Smooth muscle cell (in vitro differentiated cells): ENCODE measurements around the gene AQP6. TPM values are rescaled to one million over a fixed set of nuclear protein-coding genes. Genes with fewer than 3 reads are reported as not detected.

Experiments
- DNase-seq: peaks from one replicate; lab custom pipeline; 2025; ENCODE audit not compliant: unreplicated experiment; lab: John Stamatoyannopoulos, UW
- H2AFZ ChIP-seq: fragments of 200-600 bp; sonication (generic); 2 replicates; pipeline ENCODE4 v1.6.0; 2016; ENCODE audit warnings: antibody characterized with exemption, low read depth, mild to moderate bottlenecking
- H3F3A ChIP-seq: fragments of 200-600 bp; sonication (generic); 2 replicates; pipeline ENCODE4 v1.6.0; 2017; ENCODE audit warnings: antibody characterized with exemption, low read depth
- H3K27ac ChIP-seq: fragments of 200-600 bp; sonication (generic); 2 replicates; pipeline ENCODE4 v1.5.1; 2016; ENCODE audit warnings: low read depth, mild to moderate bottlenecking
- H3K27me3 ChIP-seq: fragments of 200-600 bp; sonication (generic); 2 replicates; pipeline ENCODE4 v1.6.1; 2016; ENCODE audit warnings: low read depth, mild to moderate bottlenecking
- H3K36me3 ChIP-seq: fragments of 200-600 bp; sonication (generic); 2 replicates; pipeline ENCODE4 v1.5.1; 2016; ENCODE audit warnings: low read depth
- H3K4me1 ChIP-seq: fragments of 200-600 bp; sonication (generic); 2 replicates; pipeline ENCODE4 v1.5.1; 2016; ENCODE audit warnings: low read depth
- H3K4me2 ChIP-seq: fragments of 200-600 bp; sonication (generic); 2 replicates; pipeline ENCODE4 v1.6.0; 2016; ENCODE audit warnings: mild to moderate bottlenecking
- H3K4me3 ChIP-seq: fragments of 200-600 bp; sonication (generic); 2 replicates; pipeline ENCODE4 v1.5.1; 2016; ENCODE audit warnings: mild to moderate bottlenecking
- H3K79me2 ChIP-seq: fragments of 200-600 bp; sonication (generic); 2 replicates; pipeline ENCODE4 v1.6.0; 2016; ENCODE audit warnings: low read depth, mild to moderate bottlenecking
- H3K9ac ChIP-seq: fragments of 200-600 bp; sonication (generic); 2 replicates; pipeline ENCODE4 v1.6.0; 2016; ENCODE audit warnings: low read depth
- H3K9me3 ChIP-seq: fragments of 200-600 bp; sonication (generic); replicated peaks from 2 replicates; pipeline ENCODE4 v1.5.1; 2016; ENCODE audit warnings: low read depth
- H4K20me1 ChIP-seq: fragments of 200-600 bp; sonication (generic); 2 replicates; pipeline ENCODE4 v1.6.0; 2016; ENCODE audit warnings: low read depth
- CTCF ChIP-seq: fragments of 200-600 bp; sonication (generic); IDR thresholded peaks from 2 replicates; pipeline ENCODE4 v1.5.1; 2017; ENCODE audit warnings: borderline replicate concordance, mild to moderate bottlenecking, antibody characterized with exemption; ENCODE audit not compliant: insufficient read depth, poor library complexity, severe bottlenecking
- WGBS: methylation state at CpG from one replicate; pipeline ENCODE4 v1.1.7; 2016; ENCODE audit warnings: low lambda C conversion rate; 5-methylcytosine and 5-hydroxymethylcytosine counted together
- polyA plus RNA-seq: library from polyadenylated mRNA; unstranded; fragments of >200 nt; fragmentation: Nextera tagmentation; extraction: Ambion mirVana; gene quantifications from 2 replicates; pipeline ENCODE4 v1.2.1, GENCODE V29; 2016
- total RNA-seq: library from RNA; depleted of rRNA; stranded (reverse); fragments of >200 nt; gene quantifications from 2 replicates; pipeline ENCODE4 v1.2.3, GENCODE V29; 2014

AQP6 gene
- total and polyA plus RNA-seq, 2 experiments from 2014 or later, result not detected

GRCh38 chr12:49955899-49956662 lies 16.7 kb upstream of the AQP6 start:
- no peak overlapping the region for H3K27ac ChIP-seq
- 80% methylated on average over 13 of the region's 13 CpGs for WGBS
- H3K36me3 ChIP-seq, result no peaks in the 10 kb centered on the region
- no peak overlapping the region for H3K4me3 ChIP-seq
- H2AFZ ChIP-seq, result no peak overlapping the region
- H3K4me1 ChIP-seq, result peaks cover 10% of the 10 kb centered on the region
- TF ChIP-seq CTCF, result no peak
- H3K79me2 ChIP-seq, result no peaks in the 10 kb centered on the region
- H4K20me1 ChIP-seq, result no peaks in the 10 kb centered on the region
- H3F3A ChIP-seq, result no peaks in the 10 kb centered on the region
- H3K9me3 ChIP-seq, result no peaks in the 10 kb centered on the region
- no peak for DNase-seq
- peaks cover 77% of the 10 kb centered on the region for H3K27me3 ChIP-seq
- H3K9ac ChIP-seq, result no peak overlapping the region
- H3K4me2 ChIP-seq, result no peak overlapping the region

DNA sequence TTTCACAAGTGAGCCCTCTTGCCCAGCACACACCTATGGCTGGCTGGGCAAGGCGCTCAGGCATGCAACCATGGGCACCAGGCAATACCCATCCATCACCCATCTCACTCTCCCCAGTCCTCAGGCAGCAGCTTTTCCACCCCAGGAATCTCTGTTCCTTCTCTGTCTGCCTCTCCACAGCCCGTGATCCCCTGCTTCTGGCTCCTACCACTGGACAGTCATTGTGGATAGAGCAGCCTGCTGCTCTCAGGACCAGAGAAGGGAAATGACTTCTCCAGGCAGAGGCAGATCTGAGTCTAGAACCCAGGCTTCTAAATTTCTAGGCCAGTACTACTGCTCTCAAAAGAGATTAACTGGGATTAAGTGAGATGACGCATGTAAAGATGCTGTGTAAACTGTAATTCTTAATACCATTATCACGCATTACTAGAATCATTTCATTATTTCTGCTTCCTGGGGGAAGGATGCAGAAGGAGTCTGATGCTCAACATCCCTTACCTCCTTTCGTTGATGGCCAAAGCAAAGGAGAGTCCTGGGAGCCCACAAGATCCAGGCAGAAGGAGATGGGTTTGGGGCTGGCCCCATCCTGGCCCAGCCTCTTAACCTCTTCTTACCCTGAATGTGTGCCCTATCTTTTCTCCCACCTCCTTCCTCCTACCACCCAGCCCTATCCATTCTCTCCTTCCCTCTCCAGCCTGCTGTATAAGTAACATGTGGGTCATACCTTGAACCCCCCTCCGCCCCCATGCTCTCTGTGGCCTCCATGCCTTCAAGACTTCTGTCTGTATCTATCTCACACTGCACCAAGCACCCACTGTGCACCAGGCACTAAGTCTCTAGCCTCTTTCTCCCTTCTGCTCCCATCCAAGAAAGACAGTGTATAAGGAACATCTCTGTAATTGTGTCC lies 15.8 kb upstream of the AQP6 start:
- Histone ChIP-seq H3K4me2 (no peak overlapping the region), H3K79me2 (no peaks in the 10 kb centered on the region), H3K27ac (no peak overlapping the region), H3K4me3 (no peak overlapping the region), H3F3A (no peaks in the 10 kb centered on the region), H3K4me1 (peaks cover 10% of the 10 kb centered on the region), H3K9me3 (no peaks in the 10 kb centered on the region), H3K9ac (no peak overlapping the region), H3K27me3 (peaks cover 83% of the 10 kb centered on the region), H3K36me3 (no peaks in the 10 kb centered on the region), H2AFZ (no peak overlapping the region), H4K20me1 (no peaks in the 10 kb centered on the region)
- no peak for TF ChIP-seq CTCF
- DNase-seq, result no peak
- WGBS, result 81% methylated on average over 6 of the region's 6 CpGs

GRCh38 chr12:49957570-49957967 lies 15.2 kb upstream of the AQP6 start:
- Histone ChIP-seq H3K79me2 (no peaks in the 10 kb centered on the region), H3K9ac (no peak overlapping the region), H4K20me1 (no peaks in the 10 kb centered on the region), H3F3A (no peaks in the 10 kb centered on the region), H3K9me3 (no peaks in the 10 kb centered on the region), H3K4me3 (no peak overlapping the region), H3K27ac (no peak overlapping the region), H3K4me1 (peaks cover 10% of the 10 kb centered on the region), H3K27me3 (peaks cover 90% of the 10 kb centered on the region), H3K36me3 (no peaks in the 10 kb centered on the region), H3K4me2 (no peak overlapping the region), H2AFZ (no peak overlapping the region)
- no peak for TF ChIP-seq CTCF
- DNase-seq, result no peak
